Keratinocyte (primary cell): ENCODE results near the gene GPX7.

Experiments used
- CTCF ChIP-seq, 3 experiments: IDR thresholded peaks in 1 of 3; conservative IDR thresholded peaks in 1 of 3; optimal IDR thresholded peaks in 1 of 3; 2 replicates in 2 of 3; 3 replicates in 1 of 3; pipeline versions ENCODE3 to v1.5.1; 2011; ENCODE audit warnings: low read length in 3 of 3, mild to moderate bottlenecking in 3 of 3, moderate library complexity in 2 of 3, control low read depth in 1 of 3, inconsistent platforms in 1 of 3; ENCODE audit not compliant: insufficient read depth in 2 of 3; ENCODE audit errors: extremely low read depth in 1 of 3
- EZH2 ChIP-seq: IDR thresholded peaks from one replicate; pipeline ENCODE4 v1.6.1; 2012; ENCODE audit warnings: inconsistent platforms, mild to moderate bottlenecking, low read length, moderate library complexity

- TF ChIP-seq CTCF (optimal IDR thresholded peaks at IDR 0.05 in 1 of 3, IDR thresholded peaks at IDR 0.05 in 1 of 3, conservative IDR thresholded peaks at IDR 0.05 in 1 of 3; ENCODE audit: extremely low read depth in 1 of 3, insufficient read depth in 2 of 3, low read length in 3 of 3) (no peak), EZH2 (no peak)
Observed at GRCh38 chr1:52569449-52570210, 32.5 kb upstream of the GPX7 start.
